Stimulated activated naive CD4-positive, alpha-beta T cell treated with Interleukin-2 at 50 U/mL for 16 hours (primary cell): ENCODE data around the gene S100A10.

Source experiments
- DNase-seq: peaks from one replicate; lab custom pipeline; 2025; lab: John Stamatoyannopoulos, UW

The S100A10 gene

DNA sequence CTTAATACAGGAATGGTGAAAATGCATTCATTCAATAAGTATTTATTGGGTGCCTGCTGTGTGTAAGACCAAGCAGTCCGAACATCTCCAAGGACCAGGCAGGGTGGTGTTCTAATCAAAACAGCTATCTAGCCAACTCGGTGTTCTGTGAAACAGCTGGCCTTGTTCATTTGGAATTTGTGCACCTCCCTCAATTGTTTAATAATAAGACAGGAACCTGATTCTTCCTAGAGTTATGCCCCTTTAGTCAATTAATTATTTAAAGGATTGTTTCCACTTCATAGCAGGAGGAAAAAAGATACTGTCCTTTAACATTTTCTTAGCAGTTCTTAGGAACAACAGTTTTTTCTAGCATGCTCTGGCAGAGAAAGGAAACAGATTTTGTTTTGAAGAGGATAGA, 30.4 kb downstream of the S100A10 start:
- no peak for DNase-seq

DNA sequence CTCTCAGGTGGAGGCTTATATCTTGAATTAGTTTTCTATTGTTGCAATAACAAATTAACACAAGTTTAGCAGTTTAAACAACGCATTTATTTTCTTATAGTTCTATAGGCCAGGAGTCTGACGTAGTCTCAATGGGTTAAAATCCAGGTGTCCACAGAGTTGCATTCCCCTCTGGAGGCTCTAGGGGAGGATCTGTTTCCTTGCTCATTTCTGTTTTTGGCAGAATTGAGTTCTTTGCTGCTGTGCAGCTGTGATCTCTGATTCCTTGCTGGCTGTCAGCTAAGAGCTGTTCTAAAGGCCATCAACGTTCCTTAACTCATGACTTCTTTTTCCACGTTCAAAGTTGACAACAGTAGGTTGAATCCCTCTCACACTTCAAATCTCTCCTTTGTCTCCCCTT, 31.8 kb downstream of the S100A10 start:
- no peak for DNase-seq

- no peak for DNase-seq
Measured at GRCh38 chr1:151960780-151961513, 32.7 kb downstream of the S100A10 start.

- DNase-seq = no peak
Measured at GRCh38 chr1:151958959-151959358, 34.7 kb downstream of the S100A10 start.

GRCh38 chr1:151956957-151957497, 36.6 kb downstream of the S100A10 start:
- no peak for DNase-seq

DNA sequence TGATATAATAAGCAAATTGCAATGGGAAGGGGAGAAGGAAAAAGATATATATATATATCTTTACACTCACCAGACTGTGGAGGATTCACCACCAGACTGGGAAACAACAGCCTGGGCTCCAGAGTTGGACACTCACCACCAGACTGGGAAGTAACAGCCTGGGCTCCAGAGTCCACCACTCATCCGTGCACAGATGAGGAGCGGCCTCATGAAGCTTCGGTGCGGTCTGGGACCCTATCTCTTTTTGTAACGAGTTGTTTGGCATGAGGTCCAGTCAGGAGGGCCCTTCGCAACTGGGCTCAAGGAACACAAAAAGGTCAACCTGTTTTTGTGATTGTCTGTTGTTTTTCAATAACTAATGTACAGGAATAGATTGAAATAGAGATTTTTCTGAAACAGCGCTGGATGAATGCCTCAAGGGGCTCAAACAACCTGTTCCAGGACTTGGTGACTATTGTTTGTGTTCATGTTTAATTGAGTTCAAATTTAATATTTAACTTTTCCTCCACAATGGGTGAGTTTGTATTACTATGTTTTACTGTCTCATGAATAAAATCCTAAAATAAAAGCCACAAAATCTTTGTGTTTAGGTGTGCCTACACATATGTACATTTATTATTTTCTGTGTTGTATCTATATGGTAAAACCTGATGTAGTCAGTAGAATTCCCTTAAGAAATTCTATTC, 40.1 kb downstream of the S100A10 start:
- no peak for DNase-seq

- DNase-seq = no peak
Measured at GRCh38 chr1:151952811-151953210, 40.8 kb downstream of the S100A10 start.

GRCh38 chr1:151949371-151950193, 44.1 kb downstream of the S100A10 start:
- DNase-seq = no peak

GRCh38 chr1:151948506-151948905, 45.2 kb downstream of the S100A10 start:
- DNase-seq = no peak

DNA sequence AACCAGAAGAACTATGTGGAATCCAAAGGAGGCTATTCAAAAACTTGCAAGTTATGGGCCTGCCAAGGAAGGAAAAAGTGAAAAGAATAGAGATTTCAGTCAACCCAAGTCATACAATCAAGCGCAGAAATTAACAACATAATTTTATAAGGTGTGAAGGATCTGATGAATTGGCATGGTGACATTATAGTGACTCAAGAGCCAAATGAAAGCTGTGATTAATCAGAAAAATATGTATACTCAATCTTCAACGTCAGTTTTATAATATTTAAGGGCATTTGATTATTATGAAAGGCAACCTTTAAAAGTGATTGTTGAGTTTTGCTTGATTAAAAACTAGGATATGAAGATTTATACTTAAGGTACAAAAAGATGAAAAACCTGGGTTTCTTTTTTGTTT, 46.5 kb downstream of the S100A10 start:
- no peak for DNase-seq

- peak; percentile 79 for DNase-seq
Measured at GRCh38 chr1:151945725-151946722, 47.6 kb downstream of the S100A10 start.

DNA sequence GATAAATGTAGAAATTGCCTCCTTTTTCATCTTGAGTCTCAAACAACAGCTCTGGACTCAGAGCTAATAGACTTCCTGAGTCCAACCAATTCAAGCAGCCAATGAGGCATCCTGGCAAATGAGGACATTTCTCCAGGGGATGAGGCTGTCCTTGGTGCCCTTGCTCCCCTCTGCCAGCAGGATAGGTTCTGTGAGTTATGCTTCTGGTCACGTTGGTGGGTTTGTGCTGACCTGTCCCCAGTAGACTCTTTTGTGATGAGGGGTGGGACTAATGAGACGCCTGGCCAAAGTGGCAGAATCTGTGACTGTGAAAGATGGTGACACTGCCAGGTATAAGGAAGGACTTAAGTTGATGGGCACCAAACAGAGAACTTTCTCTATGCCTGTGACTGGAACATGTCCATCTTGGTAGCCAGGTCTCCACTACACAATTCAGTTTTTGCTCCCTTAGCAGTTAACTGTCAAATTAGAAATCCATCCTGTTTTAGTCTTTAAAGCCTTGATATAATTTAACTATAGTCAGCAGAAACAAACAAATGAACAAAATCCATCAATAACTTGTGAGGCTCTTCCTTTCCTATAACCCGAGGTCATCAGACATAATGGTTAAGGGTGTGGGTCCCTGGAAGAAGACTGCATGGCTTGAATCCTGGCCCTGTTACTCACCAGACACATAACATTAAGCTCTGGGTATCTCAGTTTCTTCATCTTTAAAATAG, 48.6 kb downstream of the S100A10 start:
- DNase-seq = no peak

- DNase-seq = no peak
Measured at GRCh38 chr1:151944126-151944856, 49.4 kb downstream of the S100A10 start.

DNA sequence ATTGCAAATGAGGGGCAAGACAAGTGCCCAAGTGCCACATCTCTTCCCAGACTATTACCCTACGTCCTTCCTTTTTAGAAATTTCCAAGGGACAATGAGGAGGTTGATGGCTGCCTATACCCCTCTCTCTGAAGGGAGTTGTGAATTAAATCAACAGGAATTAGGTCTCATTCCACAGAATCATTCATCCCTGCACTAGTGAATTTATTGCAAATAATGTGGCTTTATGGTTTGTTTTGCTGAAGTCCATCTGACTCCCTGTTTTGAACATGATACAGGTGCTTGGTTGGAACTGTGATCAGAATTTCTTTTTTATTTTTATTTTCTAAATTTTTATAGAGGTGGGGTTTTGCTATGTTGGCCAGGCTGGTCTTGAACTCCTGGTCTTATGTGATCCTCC, 50.1 kb downstream of the S100A10 start:
- no peak for DNase-seq

DNA sequence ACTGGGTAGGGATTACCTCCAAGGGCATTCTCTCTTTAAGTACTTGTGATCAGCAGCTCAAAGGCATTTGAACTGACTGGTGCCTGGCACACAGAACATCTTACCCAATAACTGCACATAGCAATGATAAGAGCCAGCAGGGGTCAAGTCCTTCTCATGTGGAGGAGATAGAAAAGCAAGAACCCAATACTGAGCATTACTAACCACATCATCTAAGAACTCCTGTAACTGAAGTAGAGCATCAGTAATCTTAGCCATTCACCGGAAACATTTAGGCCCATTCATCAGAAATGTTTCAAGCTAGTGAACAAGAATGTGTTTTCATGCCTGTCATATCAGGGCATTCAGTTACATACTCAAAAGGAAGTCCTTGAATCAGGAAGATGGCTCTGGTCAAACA, 50.8 kb downstream of the S100A10 start:
- no peak for DNase-seq

- no peak for DNase-seq
Measured at GRCh38 chr1:151940541-151940940, 53.1 kb downstream of the S100A10 start.

DNA sequence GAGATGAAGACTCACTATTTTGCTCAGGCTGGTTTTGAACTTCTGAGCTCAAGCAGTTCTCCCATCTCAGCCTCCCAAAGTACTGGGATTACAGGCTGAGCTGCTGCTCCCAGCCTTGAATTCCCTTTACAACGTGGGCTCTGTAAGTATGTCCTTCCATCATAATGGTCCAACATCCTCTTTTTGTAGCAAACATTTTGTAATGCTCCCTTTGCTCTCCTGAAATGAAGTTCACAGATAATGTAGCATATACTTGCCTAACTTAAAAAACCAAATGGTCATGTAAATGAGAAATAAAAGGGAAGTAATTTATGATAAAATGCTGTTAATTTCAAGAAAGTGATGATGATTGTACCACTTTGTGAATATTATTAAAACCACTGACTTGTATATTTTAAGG, 53.9 kb downstream of the S100A10 start:
- no peak for DNase-seq

DNA sequence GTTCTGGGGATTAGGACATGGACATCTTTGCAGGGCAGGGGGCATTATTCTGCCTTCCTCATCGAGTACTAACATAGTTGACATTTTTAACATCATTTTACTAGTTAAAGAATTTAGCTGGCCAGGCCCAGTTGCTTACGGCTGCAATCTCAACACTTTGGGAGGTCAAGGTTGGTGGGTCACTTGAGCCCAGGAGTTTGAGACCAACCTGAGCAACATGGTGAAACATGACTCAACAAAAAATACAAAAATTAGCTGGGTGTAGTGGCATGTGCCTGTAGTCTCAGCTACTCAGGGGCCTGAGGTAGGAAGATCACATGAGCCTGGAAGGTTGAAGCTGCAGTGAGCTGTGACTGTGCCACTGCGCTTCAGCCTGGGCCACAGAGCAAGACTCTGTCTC, 54.5 kb downstream of the S100A10 start:
- no peak for DNase-seq

DNA sequence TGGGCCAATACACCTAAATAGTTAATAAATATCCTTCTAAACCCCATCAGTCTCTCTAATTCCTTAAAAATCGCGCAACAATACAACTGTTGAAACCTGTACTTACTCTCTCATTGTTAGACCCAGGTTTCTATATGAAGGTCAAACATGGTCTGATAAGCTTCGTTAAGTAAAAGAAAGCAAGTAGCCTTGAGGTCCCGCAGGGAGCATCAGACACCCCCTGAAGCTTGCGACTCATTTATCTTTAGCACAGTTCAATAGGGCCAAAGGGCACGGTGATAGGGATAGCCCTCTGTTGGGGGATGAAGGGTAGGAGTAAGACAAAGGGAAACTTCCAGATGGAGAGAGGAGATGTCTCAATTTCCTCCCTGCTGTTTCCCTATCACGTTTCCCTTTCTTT, 57.0 kb downstream of the S100A10 start:
- DNase-seq = no peak
